Heart left ventricle (tissue), 13 donors: Measurements from ENCODE around the gene DUSP15.

Source experiments
- POLR2A ChIP-seq, 2 donors: fragments of 450-650 bp; IDR thresholded peaks; one replicate each; pipeline ENCODE4 v1.6.1; 2017; ENCODE audit warnings: antibody characterized with exemption in 2 of 2, mild to moderate bottlenecking in 2 of 2, moderate library complexity in 2 of 2
- TF ChIP-seq, protein P1 (sequence below), 12 donors: fragments of 200-600 bp; sonication (generic) in 4 of 12; IDR thresholded peaks; one replicate each; pipeline versions ENCODE4 v1.5.0 to v1.8.0; 2018 to 2022; ENCODE audit warnings: antibody characterized with exemption in 12 of 12, mild to moderate bottlenecking in 5 of 12
- donor health status: ischemic (EF 13 %, LVEDD 7.1; RV severe dilation, severe dysfunction).
- donor health status: DM: no; HTN: yes; CAD: no.
- donor health status: DM: no; HTN: no; CAD: no.
- donor health status: ischemic (EF 25% LVEDD 6.9; RV normal size, moderate dysfunction).
- donor health status: ischemic (EF 25% LVEDD 5.7; RV mildly dilated, moderate dysfunction).
- donor health status: ischemic (EF 35%, LVEDD 5.7; RV mildly dilated, moderate dysfunction).
- donor health status: nonischemic (EF 11% LVEDD 7.7; RV severe dilation, severe dysfunction).
- donor health status: DM: yes; HTN: yes; CAD: no.
- donor health status: PGD.
- donor health status: ischemic (EF 29% LVEDD 5.4; RV normal size, mild dysfunction).
- donor health status: nonischemic (EF 23%, LVEDD 6.1; RV moderate dilation, normal function).

DNA sequence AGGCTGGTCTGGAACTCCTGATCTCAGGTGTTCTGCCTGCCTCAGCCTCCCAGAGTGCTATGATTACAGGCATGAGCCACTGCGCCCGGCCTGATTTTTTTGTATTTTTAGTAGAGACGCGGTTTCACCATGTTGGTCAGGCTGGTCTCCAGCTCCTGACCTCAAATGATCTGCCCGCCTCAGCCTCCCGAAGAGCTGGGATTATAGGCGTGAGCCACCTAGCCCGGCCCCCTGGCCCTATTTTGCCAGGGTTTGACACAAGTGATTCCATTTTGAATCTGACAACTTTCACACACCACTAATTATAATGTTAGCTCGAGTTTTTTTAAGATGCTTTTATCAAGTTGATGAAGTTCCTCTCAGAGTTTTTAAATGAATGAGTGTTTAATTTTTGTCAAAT, 25.7 kb upstream of the DUSP15 start:
- TF ChIP-seq, protein P1, sequence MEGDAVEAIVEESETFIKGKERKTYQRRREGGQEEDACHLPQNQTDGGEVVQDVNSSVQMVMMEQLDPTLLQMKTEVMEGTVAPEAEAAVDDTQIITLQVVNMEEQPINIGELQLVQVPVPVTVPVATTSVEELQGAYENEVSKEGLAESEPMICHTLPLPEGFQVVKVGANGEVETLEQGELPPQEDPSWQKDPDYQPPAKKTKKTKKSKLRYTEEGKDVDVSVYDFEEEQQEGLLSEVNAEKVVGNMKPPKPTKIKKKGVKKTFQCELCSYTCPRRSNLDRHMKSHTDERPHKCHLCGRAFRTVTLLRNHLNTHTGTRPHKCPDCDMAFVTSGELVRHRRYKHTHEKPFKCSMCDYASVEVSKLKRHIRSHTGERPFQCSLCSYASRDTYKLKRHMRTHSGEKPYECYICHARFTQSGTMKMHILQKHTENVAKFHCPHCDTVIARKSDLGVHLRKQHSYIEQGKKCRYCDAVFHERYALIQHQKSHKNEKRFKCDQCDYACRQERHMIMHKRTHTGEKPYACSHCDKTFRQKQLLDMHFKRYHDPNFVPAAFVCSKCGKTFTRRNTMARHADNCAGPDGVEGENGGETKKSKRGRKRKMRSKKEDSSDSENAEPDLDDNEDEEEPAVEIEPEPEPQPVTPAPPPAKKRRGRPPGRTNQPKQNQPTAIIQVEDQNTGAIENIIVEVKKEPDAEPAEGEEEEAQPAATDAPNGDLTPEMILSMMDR (IDR thresholded peaks at IDR 0.05), result no peak
- TF ChIP-seq POLR2A (IDR thresholded peaks at IDR 0.05), result no peak
